ENCODE results near the gene GIMAP4.

Gene GIMAP4

DNA sequence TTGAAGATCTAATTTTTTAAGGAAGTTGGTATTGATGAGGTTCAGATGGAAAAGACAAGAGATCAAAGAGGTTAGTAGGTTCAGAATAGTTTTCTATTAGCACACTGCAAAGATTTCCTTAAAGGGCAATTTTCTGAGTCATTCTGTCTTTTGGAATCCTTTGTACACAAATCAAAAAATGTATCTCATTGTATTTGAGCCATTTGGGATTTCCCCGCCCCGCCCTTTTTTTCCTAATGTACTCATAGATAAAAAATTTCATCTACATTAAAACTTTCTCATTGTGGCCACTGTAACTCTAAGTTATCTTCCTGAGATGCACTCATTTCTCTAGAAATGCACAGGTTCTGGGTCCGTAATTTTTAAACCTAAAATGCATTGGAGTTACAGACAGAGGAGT, 52.9 kb downstream of the GIMAP4 start:
- H3K4me3 ChIP-seq (ENCODE audit: low read depth, low read length) = no peak overlapping the region
- no peak for DNase-seq (ENCODE audit: low read depth, low spot score)
- TF ChIP-seq, protein P1, sequence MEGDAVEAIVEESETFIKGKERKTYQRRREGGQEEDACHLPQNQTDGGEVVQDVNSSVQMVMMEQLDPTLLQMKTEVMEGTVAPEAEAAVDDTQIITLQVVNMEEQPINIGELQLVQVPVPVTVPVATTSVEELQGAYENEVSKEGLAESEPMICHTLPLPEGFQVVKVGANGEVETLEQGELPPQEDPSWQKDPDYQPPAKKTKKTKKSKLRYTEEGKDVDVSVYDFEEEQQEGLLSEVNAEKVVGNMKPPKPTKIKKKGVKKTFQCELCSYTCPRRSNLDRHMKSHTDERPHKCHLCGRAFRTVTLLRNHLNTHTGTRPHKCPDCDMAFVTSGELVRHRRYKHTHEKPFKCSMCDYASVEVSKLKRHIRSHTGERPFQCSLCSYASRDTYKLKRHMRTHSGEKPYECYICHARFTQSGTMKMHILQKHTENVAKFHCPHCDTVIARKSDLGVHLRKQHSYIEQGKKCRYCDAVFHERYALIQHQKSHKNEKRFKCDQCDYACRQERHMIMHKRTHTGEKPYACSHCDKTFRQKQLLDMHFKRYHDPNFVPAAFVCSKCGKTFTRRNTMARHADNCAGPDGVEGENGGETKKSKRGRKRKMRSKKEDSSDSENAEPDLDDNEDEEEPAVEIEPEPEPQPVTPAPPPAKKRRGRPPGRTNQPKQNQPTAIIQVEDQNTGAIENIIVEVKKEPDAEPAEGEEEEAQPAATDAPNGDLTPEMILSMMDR (IDR thresholded peaks at IDR 0.05; ENCODE audit: low read depth, low read length) = no peak
- in situ Hi-C loops (cut with HindIII; ENCODE audit: low sequenced_read_pairs) = no loop called here

DNA sequence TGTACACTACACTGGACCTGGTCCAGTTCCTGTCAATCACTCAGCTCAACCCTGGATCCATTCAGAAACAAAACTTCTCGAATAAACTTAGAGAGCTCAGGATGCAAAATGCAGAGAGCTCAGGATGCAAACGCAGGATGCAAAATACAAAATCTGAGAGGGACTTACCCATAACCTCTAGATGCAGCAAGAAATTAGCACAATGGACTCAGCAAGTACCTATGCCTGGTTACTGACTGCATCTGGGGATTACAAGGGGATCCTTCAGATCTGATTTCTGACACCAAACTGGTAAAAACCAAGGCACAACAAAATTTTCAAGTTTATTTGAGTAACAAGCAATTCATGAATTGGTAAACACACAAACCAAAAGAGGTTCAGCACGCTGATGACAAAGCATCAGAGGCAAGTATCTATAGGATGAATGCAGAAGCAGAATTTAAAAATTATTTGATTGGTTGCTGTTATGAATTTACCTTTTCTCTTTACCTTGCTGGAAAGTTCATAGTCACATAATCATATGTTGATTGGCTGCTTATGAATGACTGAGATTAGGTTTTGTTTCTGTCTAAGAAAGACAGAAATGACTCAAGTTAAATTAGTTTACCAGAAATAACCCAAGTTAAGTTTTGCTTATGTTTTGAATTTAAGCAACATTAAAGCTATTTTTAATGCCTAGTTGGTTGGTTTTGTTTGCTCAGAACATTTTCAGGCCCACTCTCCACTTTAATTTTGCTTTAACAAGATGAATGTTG, 53.6 kb downstream of the GIMAP4 start:
- H3K4me3 ChIP-seq (ENCODE audit: low read depth, low read length) = no peak overlapping the region
- TF ChIP-seq, protein P1 (IDR thresholded peaks at IDR 0.05; ENCODE audit: low read depth, low read length) = no peak
- DNase-seq (ENCODE audit: low read depth, low spot score) = no peak
- in situ Hi-C loops (cut with HindIII; ENCODE audit: low sequenced_read_pairs) = no loop called here

- TF ChIP-seq, protein P1 (IDR thresholded peaks at IDR 0.05; ENCODE audit: low read depth, low read length) = no peak
- in situ Hi-C loops (cut with HindIII; ENCODE audit: low sequenced_read_pairs) = no loop called here
- no peak overlapping the region for H3K4me3 ChIP-seq (ENCODE audit: low read depth, low read length)
- DNase-seq (ENCODE audit: low read depth, low spot score) = no peak
Observed at GRCh38 chr7:150621376-150621775, 54.2 kb downstream of the GIMAP4 start.

All from astrocyte of the spinal cord (primary cell).